GM10266 (cell line): Measurements from ENCODE around the gene ADAP1.

ENCODE experiments used
- DNase-seq: peaks from one replicate; pipeline ENCODE4 v3.0.0; 2012; ENCODE audit errors: extremely low spot score
- CTCF ChIP-seq: IDR thresholded peaks from 2 replicates; pipeline ENCODE4 v1.5.1; 2012; ENCODE audit warnings: mild to moderate bottlenecking, low read depth; ENCODE audit not compliant: control insufficient read depth, insufficient read depth; ENCODE audit errors: missing control alignments

ADAP1 gene

DNA sequence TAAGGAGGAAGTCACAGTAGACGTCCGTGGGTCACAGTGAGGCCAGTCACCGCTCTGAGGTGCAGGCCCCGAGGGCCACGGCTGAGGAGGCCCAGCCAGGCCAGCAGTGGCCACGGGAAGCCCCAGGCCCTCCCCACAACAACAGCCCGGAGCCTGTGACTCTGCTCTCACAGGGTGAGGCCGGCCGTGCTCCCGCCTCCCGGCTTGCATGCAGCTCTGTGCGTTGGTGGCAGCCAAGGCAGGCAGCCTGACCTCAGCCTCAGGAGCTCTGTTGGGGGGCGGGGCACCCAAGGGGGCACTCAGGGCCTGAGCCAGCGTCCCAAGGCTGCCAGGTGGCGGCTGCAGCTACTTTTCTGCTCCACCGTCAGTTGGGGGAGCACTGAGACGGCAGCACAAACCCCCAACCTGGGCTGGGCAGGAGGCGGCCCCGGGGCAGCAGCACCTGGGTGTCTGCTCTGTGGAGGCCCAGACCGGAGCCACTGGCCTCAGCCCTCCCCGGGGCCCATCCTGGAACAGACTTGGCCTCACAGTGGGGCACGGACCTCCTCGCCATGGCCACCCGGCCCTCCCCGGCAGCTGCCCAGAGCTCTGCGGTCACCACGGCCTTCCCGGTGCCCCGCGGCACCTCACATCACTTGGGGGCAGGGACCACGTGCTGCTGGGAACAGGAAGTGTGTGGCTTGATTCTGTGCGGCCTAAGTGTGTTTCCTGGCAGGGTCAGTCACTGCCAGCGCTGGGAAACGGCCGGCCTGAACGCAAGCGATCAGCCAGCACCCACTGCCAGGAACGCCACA is 41.8 kb upstream of the ADAP1 start:
- TF ChIP-seq CTCF, result no peak
- no peak for DNase-seq

- no peak for DNase-seq
- no peak for TF ChIP-seq CTCF
These were observed 41.1 kb upstream of the ADAP1 start for GRCh38 chr7:995571-995970.

DNA sequence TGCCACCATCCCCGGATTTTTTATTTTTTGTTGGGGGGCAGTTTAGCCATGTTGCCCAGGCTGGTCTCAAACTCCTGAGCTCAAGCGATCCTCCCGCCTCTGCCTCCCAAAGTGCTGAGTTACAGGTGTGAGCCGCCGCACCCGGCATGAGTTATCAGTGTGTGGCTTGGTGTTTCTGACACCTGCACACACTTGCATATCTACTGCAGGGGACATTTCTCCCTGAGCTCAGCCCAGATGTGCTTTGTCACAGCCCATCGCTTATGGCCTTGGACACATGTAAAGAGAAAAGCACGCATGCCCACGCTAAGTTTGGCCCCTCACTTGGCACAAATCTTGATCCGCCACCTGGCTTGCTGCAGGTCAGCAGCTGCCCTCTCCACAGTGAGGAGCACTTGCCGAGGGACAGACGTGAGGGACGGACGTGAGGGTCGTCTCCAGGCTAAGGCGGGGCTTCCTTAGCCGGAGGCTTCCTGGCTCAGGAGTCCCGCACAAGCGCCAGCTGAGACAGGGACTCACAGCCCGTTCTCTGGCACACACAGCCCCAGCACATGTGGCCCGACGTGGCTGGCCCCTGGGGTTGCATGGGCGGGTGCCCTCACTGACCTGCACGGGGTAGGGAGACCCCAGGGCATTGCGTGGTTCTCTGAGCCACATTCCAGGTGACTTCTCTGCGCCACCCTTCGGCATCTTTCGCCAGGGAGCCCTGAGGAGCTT is 40.3 kb upstream of the ADAP1 start:
- no peak for TF ChIP-seq CTCF
- no peak for DNase-seq

- TF ChIP-seq CTCF, result peak; percentile 100
- DNase-seq, result peak; percentile 92
These were observed 38.5 kb upstream of the ADAP1 start for GRCh38 chr7:992709-993607.

- no peak for TF ChIP-seq CTCF
- no peak for DNase-seq
These were observed 37.5 kb upstream of the ADAP1 start for GRCh38 chr7:991729-992656.

GRCh38 chr7:990933-991728 is 36.7 kb upstream of the ADAP1 start:
- DNase-seq, result no peak
- no peak for TF ChIP-seq CTCF
